GM18519 (cell line): ENCODE measurements around the gene CCDC28A.
"Not testable (repeated sequence)": the region's sequence is repeated elsewhere in the genome, so short reads cannot be mapped to it uniquely, and the experiment has no call there.

Experiments used
- ATAC-seq: cut with Tn5 transposase; IDR thresholded peaks from one replicate; pipeline ENCODE4 v1.9.1; 2021; ENCODE audit warnings: mild to moderate bottlenecking, moderate library complexity; ENCODE audit not compliant: unreplicated experiment, low FRiP score

The CCDC28A gene

GRCh38 chr6:138773177-138774091 lies at the start of gene CCDC28A:
CCDC28A (plus strand) TSS chr6:138773769; CDS start chr6:138776121, 2,352 bp downstream.
- peak; percentile 71 for ATAC-seq

- no peak for ATAC-seq
Measured at GRCh38 chr6:138724015-138724414, 49.6 kb upstream of the CCDC28A start.

- ATAC-seq, result no peak
Measured at GRCh38 chr6:138726066-138726756, 47.4 kb upstream of the CCDC28A start.

- ATAC-seq, result no peak
Measured at GRCh38 chr6:138726757-138727097, 46.8 kb upstream of the CCDC28A start.

GRCh38 chr6:138727182-138727581 lies 46.4 kb upstream of the CCDC28A start:
- ATAC-seq, result no peak

- ATAC-seq, result no peak
Measured at GRCh38 chr6:138728662-138729061, 44.9 kb upstream of the CCDC28A start.

GRCh38 chr6:138730037-138730436 lies 43.5 kb upstream of the CCDC28A start:
- not testable (repeated sequence) for ATAC-seq

GRCh38 chr6:138734585-138734984 lies 39.0 kb upstream of the CCDC28A start:
- no peak for ATAC-seq

- no peak for ATAC-seq
Measured at GRCh38 chr6:138736640-138737039, 36.9 kb upstream of the CCDC28A start.

GRCh38 chr6:138752017-138752416 lies 21.6 kb upstream of the CCDC28A start:
- ATAC-seq, result no peak

GRCh38 chr6:138757136-138757535 lies 16.4 kb upstream of the CCDC28A start:
- no peak for ATAC-seq

- no peak for ATAC-seq
Measured at GRCh38 chr6:138765896-138766655, 7.5 kb upstream of the CCDC28A start.

GRCh38 chr6:138769102-138769676 lies 4.4 kb upstream of the CCDC28A start:
- ATAC-seq, result no peak

- ATAC-seq, result no peak
Measured at GRCh38 chr6:138772596-138773176, 883 bp upstream of the CCDC28A start.

- no peak for ATAC-seq
Measured at GRCh38 chr6:138774370-138774769, 801 bp downstream of the CCDC28A start.

- no peak for ATAC-seq
Measured at GRCh38 chr6:138776659-138777058, 3.1 kb downstream of the CCDC28A start.

GRCh38 chr6:138778331-138778730 lies 4.8 kb downstream of the CCDC28A start:
- no peak for ATAC-seq

GRCh38 chr6:138782243-138782642 lies 8.7 kb downstream of the CCDC28A start:
- ATAC-seq, result no peak

GRCh38 chr6:138785079-138785478 lies 11.5 kb downstream of the CCDC28A start:
- ATAC-seq, result no peak

GRCh38 chr6:138785980-138786379 lies 12.4 kb downstream of the CCDC28A start:
- no peak for ATAC-seq
